Panc1 (cell line): ENCODE measurements around the gene DUSP3.

Source experiments
- CTCF ChIP-seq: fragments of 450-650 bp; IDR thresholded peaks from 2 replicates; pipeline ENCODE4 v1.5.1; 2017; ENCODE audit warnings: mild to moderate bottlenecking
- POLR2AphosphoS5 ChIP-seq: IDR thresholded peaks from 2 replicates; pipeline ENCODE4 v1.6.1; 2012; ENCODE audit warnings: mild to moderate bottlenecking, low read depth, low read length, moderate library complexity
- SIN3A ChIP-seq: IDR thresholded peaks from 2 replicates; pipeline ENCODE4 v1.6.1; 2012; ENCODE audit warnings: low read depth, mild to moderate bottlenecking, low read length, moderate library complexity, borderline replicate concordance; ENCODE audit not compliant: insufficient read depth
- TCF7L2 ChIP-seq: IDR thresholded peaks from 2 replicates; pipeline ENCODE4 v1.6.1; 2011; ENCODE audit warnings: mild to moderate bottlenecking, low read depth, low read length, inconsistent platforms
- TF ChIP-seq, protein P1 (sequence below), 2 experiments: IDR thresholded peaks; 2 replicates each; pipeline ENCODE4 v1.6.1; 2011 to 2012; ENCODE audit warnings: low read depth in 2 of 2, control low read depth in 1 of 2, low read length in 1 of 2, mild to moderate bottlenecking in 1 of 2, moderate library complexity in 1 of 2; ENCODE audit not compliant: insufficient read depth in 1 of 2

GRCh38 chr17:43769859-43770258, 8.9 kb downstream of the DUSP3 start:
- no peak for TF ChIP-seq TCF7L2
- TF ChIP-seq CTCF, result no peak
- no peak for TF ChIP-seq POLR2AphosphoS5
- TF ChIP-seq, protein P1, sequence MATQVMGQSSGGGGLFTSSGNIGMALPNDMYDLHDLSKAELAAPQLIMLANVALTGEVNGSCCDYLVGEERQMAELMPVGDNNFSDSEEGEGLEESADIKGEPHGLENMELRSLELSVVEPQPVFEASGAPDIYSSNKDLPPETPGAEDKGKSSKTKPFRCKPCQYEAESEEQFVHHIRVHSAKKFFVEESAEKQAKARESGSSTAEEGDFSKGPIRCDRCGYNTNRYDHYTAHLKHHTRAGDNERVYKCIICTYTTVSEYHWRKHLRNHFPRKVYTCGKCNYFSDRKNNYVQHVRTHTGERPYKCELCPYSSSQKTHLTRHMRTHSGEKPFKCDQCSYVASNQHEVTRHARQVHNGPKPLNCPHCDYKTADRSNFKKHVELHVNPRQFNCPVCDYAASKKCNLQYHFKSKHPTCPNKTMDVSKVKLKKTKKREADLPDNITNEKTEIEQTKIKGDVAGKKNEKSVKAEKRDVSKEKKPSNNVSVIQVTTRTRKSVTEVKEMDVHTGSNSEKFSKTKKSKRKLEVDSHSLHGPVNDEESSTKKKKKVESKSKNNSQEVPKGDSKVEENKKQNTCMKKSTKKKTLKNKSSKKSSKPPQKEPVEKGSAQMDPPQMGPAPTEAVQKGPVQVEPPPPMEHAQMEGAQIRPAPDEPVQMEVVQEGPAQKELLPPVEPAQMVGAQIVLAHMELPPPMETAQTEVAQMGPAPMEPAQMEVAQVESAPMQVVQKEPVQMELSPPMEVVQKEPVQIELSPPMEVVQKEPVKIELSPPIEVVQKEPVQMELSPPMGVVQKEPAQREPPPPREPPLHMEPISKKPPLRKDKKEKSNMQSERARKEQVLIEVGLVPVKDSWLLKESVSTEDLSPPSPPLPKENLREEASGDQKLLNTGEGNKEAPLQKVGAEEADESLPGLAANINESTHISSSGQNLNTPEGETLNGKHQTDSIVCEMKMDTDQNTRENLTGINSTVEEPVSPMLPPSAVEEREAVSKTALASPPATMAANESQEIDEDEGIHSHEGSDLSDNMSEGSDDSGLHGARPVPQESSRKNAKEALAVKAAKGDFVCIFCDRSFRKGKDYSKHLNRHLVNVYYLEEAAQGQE (IDR thresholded peaks at IDR 0.05; ENCODE audit: insufficient read depth in 1 of 2, low read depth in 2 of 2, low read length in 1 of 2), result no peak
- TF ChIP-seq SIN3A, result no peak
